Central memory CD4-positive, alpha-beta T cell (primary cell): Measurements from ENCODE around the gene CLCN4.

Experiments
- DNase-seq: peaks from one replicate; pipeline ENCODE4 v3.0.0; 2022

CLCN4 gene

GRCh38 chrX:10246297-10246696, 89.5 kb downstream of the CLCN4 start:
- no peak for DNase-seq

- no peak for DNase-seq
Measured at GRCh38 chrX:10246846-10247245, 90.1 kb downstream of the CLCN4 start.

DNA sequence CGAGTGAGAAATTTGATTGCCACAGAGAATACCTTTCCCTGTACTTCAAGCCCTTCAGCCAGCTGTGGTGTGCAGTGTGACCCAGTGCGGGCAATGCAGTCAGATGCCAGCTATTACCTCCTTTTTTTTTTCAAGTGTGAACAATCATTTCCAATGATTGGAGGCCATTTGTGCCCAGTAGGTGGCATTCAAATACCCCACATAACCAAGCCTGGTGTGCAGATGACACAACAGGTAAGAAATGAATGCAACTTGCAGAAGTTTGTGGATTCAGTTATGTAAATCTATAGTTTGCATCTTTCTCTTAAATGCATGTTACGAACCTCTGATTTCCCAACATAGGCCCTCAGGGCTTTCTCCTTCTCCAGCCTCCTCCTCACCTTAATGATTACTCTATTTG, 98.0 kb downstream of the CLCN4 start:
- DNase-seq = no peak

DNA sequence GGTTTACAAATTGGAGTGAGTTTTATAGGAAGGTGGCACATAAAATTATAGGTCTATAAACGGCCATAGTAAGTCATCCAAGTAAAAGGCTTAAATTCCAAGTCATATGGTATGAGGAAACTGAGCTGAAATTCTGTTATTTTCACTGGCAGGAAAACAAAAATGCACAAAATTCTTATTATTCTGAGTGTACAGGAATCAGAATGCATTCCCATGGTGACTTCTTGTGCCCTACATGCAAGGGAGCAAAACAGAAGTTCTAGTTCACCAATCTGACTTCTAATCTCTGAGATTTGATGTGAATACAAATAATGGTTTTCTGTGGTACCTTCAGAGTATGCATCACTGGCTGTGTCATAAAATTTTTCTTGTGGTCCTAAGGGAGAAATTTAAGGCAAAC, 102.9 kb downstream of the CLCN4 start:
- DNase-seq = no peak

DNA sequence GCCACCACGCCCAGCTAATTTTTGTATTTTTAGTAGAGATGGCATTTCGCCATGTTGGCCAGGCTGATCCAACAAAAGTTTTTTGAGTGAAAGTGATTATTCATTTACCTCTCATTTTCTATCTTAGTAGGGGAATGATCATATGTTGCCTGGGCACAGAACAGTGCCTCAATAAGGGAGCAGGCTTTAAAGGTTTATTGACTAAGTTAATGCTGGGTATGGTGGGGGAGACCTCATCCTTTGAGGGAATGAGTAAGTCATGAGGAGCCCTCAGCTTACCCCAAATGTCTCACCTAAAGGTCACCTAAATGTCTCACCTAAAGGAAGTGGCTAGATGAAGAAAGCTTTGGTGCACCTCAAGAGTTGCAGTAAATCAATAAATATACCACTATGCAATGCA, 109.0 kb downstream of the CLCN4 start:
- no peak for DNase-seq

- DNase-seq = no peak
Measured at GRCh38 chrX:10278716-10279115, 121.9 kb downstream of the CLCN4 start.

GRCh38 chrX:10280071-10280470, 123.3 kb downstream of the CLCN4 start:
- no peak for DNase-seq

DNA sequence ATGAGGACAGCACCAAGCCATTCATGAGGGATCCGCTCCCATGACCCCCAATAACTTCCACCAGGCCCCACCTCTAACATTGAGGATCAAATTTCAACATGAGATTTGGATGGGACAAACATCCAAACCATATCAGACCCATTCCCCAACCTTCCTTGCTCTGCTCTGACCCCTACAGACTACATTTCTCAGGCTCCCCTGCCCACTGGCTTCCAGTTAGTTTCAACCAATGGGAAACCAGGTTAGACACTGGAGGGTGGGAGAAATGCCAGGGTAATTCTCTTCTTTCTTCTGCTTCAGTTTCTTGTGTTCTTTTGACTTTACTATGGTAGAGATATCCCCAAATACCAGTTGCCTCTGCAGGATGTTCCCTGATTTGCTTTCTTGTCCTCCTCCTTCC, 125.7 kb downstream of the CLCN4 start:
- no peak for DNase-seq

- no peak for DNase-seq
Measured at GRCh38 chrX:10286195-10286594, 129.4 kb downstream of the CLCN4 start.
